Medulla oblongata (tissue), 1 donor: Measurements from ENCODE around the gene SKI.
A peak's percentile ranks its signal among the peaks of the same experiment; 100 is the strongest.

ENCODE experiments used
- DNase-seq: peaks from one replicate; pipeline ENCODE4 v3.0.0-alpha.2; 2015; ENCODE audit errors: extremely low spot score

The SKI gene

GRCh38 chr1:2274929-2275475 is 46.9 kb downstream of the SKI start:
- no peak for DNase-seq

GRCh38 chr1:2275796-2276536 is 47.8 kb downstream of the SKI start:
- DNase-seq, result no peak

GRCh38 chr1:2276803-2277580 is 48.9 kb downstream of the SKI start:
- no peak for DNase-seq

- no peak for DNase-seq
Measured at GRCh38 chr1:2277741-2278488, 49.8 kb downstream of the SKI start.

- no peak for DNase-seq
Measured at GRCh38 chr1:2278591-2279209, 50.6 kb downstream of the SKI start.

GRCh38 chr1:2279210-2279639 is 51.1 kb downstream of the SKI start:
- peak; percentile 49 for DNase-seq

- no peak for DNase-seq
Measured at GRCh38 chr1:2279817-2280216, 51.7 kb downstream of the SKI start.

GRCh38 chr1:2282556-2283270 is 54.6 kb downstream of the SKI start:
- no peak for DNase-seq

GRCh38 chr1:2283371-2283990 is 55.4 kb downstream of the SKI start:
- no peak for DNase-seq

GRCh38 chr1:2283991-2284895 is 56.1 kb downstream of the SKI start:
- DNase-seq, result no peak

- DNase-seq, result no peak
Measured at GRCh38 chr1:2284932-2285331, 56.8 kb downstream of the SKI start.

GRCh38 chr1:2286923-2287322 is 58.8 kb downstream of the SKI start:
- DNase-seq, result no peak

- no peak for DNase-seq
Measured at GRCh38 chr1:2287649-2288048, 59.5 kb downstream of the SKI start.

- DNase-seq, result no peak
Measured at GRCh38 chr1:2288311-2288710, 60.2 kb downstream of the SKI start.

- DNase-seq, result no peak
Measured at GRCh38 chr1:2288816-2289536, 60.9 kb downstream of the SKI start.

- DNase-seq, result no peak
Measured at GRCh38 chr1:2289607-2290006, 61.5 kb downstream of the SKI start.

- no peak for DNase-seq
Measured at GRCh38 chr1:2290171-2290578, 62.1 kb downstream of the SKI start.

GRCh38 chr1:2290595-2291510 is 62.7 kb downstream of the SKI start:
- DNase-seq, result peak; percentile 89
